Measurements from ENCODE around the gene IGFBPL1. TPM values are rescaled to one million over a fixed set of nuclear protein-coding genes. Genes with fewer than 3 reads are reported as not detected.

The IGFBPL1 gene
- total RNA-seq, 4 donors from 2014 or later = not detected

GRCh38 chr9:38421498-38422211 lies 2.6 kb downstream of the IGFBPL1 start:
- Histone ChIP-seq H3K4me3 (no peak overlapping the region), H3K4me1 (peaks cover 0 to 16% (median 0%) of the 10 kb centered on the region in 3 donors), H3K27me3 (peaks cover 0 to 85% (median 2%) of the 10 kb centered on the region in 4 donors), H3K9me3 (no peaks in the 10 kb centered on the region), H3K36me3 (no peaks in the 10 kb centered on the region), H3K27ac (no peak overlapping the region)
- no peak for DNase-seq
- TF ChIP-seq CTCF (IDR thresholded peaks at IDR 0.05) = no peak
- TF ChIP-seq POLR2A (IDR thresholded peaks at IDR 0.05) = no peak
- intact Hi-C loops (cut with DNase I) = no loop called here
- 49 to 53% methylated on average over 7 to 8 of the region's 9 CpGs for WGBS, 2 donors

GRCh38 chr9:38419181-38419580 lies 5.1 kb downstream of the IGFBPL1 start:
- Histone ChIP-seq H3K4me1 (peaks cover 0 to 10% (median 0%) of the 10 kb centered on the region in 3 donors), H3K27ac (no peak overlapping the region), H3K4me3 (no peak overlapping the region), H3K9me3 (no peaks in the 10 kb centered on the region), H3K36me3 (no peaks in the 10 kb centered on the region), H3K27me3 (peaks cover 0 to 79% (median 0%) of the 10 kb centered on the region in 4 donors)
- no peak for DNase-seq
- WGBS, 2 donors = 64 to 73% methylated on average over 5 of the region's 5 CpGs
- TF ChIP-seq POLR2A (IDR thresholded peaks at IDR 0.05) (no peak), CTCF (IDR thresholded peaks at IDR 0.05) (no peak)
- intact Hi-C loops (cut with DNase I) = no loop called here

GRCh38 chr9:38418366-38418765 lies 5.9 kb downstream of the IGFBPL1 start:
- no peak for TF ChIP-seq CTCF (IDR thresholded peaks at IDR 0.05)
- no peak for TF ChIP-seq POLR2A (IDR thresholded peaks at IDR 0.05)
- Histone ChIP-seq H3K4me1 (peaks cover 0 to 1% (median 0%) of the 10 kb centered on the region in 3 donors), H3K4me3 (no peak overlapping the region), H3K9me3 (no peaks in the 10 kb centered on the region), H3K27ac (no peak overlapping the region), H3K27me3 (peaks cover 0 to 79% (median 0%) of the 10 kb centered on the region in 4 donors), H3K36me3 (no peaks in the 10 kb centered on the region)
- intact Hi-C loops (cut with DNase I) = no loop called here
- WGBS, 2 donors = no CpG with 5 or more reads among the region's 1 CpG
- DNase-seq = no peak

- intact Hi-C loops (cut with DNase I) = no loop called here
- no peak for DNase-seq
- Histone ChIP-seq H3K4me1 (no peaks in the 10 kb centered on the region), H3K27ac (no peak overlapping the region), H3K27me3 (peaks cover 0 to 79% (median 0%) of the 10 kb centered on the region in 4 donors), H3K4me3 (no peak overlapping the region), H3K36me3 (no peaks in the 10 kb centered on the region), H3K9me3 (no peaks in the 10 kb centered on the region)
- TF ChIP-seq CTCF (IDR thresholded peaks at IDR 0.05) = peak in 4 of 6 experiments; percentile 16 to 51 (median 28)
- no peak for TF ChIP-seq POLR2A (IDR thresholded peaks at IDR 0.05)
- WGBS, 2 donors = 64 to 66% methylated on average over 8 of the region's 8 CpGs
These were observed 7.0 kb downstream of the IGFBPL1 start for GRCh38 chr9:38417003-38417945.

GRCh38 chr9:38416461-38416860 lies 7.8 kb downstream of the IGFBPL1 start:
- Histone ChIP-seq H3K4me3 (no peak overlapping the region), H3K27ac (no peak overlapping the region), H3K36me3 (no peaks in the 10 kb centered on the region), H3K27me3 (peaks cover 0 to 77% (median 0%) of the 10 kb centered on the region in 4 donors), H3K4me1 (no peaks in the 10 kb centered on the region), H3K9me3 (no peaks in the 10 kb centered on the region)
- intact Hi-C loops (cut with DNase I) = no loop called here
- 58 to 59% methylated on average over 4 of the region's 4 CpGs for WGBS, 2 donors
- TF ChIP-seq POLR2A (IDR thresholded peaks at IDR 0.05) (no peak), CTCF (IDR thresholded peaks at IDR 0.05) (no peak)
- no peak for DNase-seq
